Neural cell (in vitro differentiated cells): ENCODE data around the gene NCOA4.

ENCODE experiments used
- EP300 ChIP-seq: fragments of 450-650 bp; conservative IDR thresholded peaks from 2 replicates; pipeline ENCODE4 v1.6.1; 2014; ENCODE audit warnings: antibody characterized with exemption, mild to moderate bottlenecking, moderate library complexity; ENCODE audit not compliant: poor library complexity, severe bottlenecking
- EZH2 ChIP-seq: fragments of 200-600, 300-800 bp; shearing (Covaris generic), sonication (generic); IDR thresholded peaks from 2 replicates; pipeline ENCODE4 v1.6.1; 2014; ENCODE audit warnings: antibody characterized with exemption, low read length, borderline replicate concordance, mild to moderate bottlenecking; ENCODE audit not compliant: insufficient read depth, poor library complexity, severe bottlenecking
- MXI1 ChIP-seq: fragments of 450-650 bp; conservative IDR thresholded peaks from 2 replicates; pipeline ENCODE4 v1.6.1; 2014; ENCODE audit warnings: antibody characterized with exemption, mild to moderate bottlenecking; ENCODE audit not compliant: poor library complexity, severe bottlenecking
- POLR2AphosphoS5 ChIP-seq: IDR thresholded peaks from 2 replicates; pipeline ENCODE4 v1.6.1; 2012
- TAF1 ChIP-seq: IDR thresholded peaks from 2 replicates; pipeline ENCODE4 v1.6.1; 2012; ENCODE audit warnings: low read depth
- TF ChIP-seq, protein P1 (sequence below): fragments of 450-650 bp; IDR thresholded peaks from 2 replicates; pipeline ENCODE4 v1.5.1; 2014; ENCODE audit warnings: antibody characterized with exemption, mild to moderate bottlenecking, moderate library complexity; ENCODE audit not compliant: poor library complexity, severe bottlenecking

DNA sequence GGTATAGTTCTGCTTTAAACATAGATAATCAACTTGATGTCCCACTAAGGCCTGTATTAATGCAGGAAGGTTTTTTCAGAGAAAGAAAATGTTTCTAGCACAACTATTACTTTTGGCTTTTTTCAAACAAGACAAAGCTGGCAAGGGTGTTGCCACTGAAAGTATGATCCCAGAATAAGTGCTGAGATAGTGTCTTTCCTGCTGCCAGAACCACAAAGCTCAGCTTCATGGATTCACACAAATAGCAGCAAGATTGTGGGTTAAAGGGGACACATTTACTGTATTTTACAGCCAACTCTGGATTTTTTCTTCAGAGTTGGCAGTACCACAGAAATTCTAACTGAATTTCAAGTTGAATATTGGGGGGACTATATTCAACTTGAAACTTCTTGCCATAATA is 4.3 kb downstream of the NCOA4 start:
- TF ChIP-seq EP300 (no peak), TAF1 (no peak), EZH2 (no peak), POLR2AphosphoS5 (no peak), MXI1 (no peak)
- TF ChIP-seq, protein P1, sequence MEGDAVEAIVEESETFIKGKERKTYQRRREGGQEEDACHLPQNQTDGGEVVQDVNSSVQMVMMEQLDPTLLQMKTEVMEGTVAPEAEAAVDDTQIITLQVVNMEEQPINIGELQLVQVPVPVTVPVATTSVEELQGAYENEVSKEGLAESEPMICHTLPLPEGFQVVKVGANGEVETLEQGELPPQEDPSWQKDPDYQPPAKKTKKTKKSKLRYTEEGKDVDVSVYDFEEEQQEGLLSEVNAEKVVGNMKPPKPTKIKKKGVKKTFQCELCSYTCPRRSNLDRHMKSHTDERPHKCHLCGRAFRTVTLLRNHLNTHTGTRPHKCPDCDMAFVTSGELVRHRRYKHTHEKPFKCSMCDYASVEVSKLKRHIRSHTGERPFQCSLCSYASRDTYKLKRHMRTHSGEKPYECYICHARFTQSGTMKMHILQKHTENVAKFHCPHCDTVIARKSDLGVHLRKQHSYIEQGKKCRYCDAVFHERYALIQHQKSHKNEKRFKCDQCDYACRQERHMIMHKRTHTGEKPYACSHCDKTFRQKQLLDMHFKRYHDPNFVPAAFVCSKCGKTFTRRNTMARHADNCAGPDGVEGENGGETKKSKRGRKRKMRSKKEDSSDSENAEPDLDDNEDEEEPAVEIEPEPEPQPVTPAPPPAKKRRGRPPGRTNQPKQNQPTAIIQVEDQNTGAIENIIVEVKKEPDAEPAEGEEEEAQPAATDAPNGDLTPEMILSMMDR = no peak
